ENCODE data around the gene BCORL1.

The BCORL1 gene

DNA sequence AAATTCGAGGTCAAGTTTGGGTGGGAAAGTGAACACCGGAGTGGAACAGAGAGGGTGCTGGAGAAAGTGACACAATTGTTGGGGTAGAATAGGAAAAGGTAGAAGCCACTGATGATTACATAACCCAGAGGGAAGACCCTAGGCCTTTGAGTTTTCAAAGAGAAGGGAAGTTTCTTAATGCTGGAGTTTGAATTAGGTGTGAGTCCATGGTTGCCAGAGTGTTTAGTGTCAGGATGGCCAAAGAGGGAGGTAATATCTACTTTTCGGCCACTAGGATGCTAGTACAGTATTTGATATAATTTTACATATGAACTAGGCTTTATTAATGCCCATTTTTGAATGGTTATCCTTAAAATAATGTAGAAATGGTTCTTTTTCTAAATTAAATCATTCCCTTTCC is 5.4 kb downstream of the BCORL1 start:
- Histone ChIP-seq H3K27me3 (ENCODE audit: insufficient read depth, poor library complexity, severe bottlenecking) (no peaks in the 10 kb centered on the region), H3K4me3 (replicated peaks; ENCODE audit: insufficient read depth, low read length) (no peak overlapping the region), H3K27ac (replicated peaks) (no peak overlapping the region)
- no peak for TF ChIP-seq GABPA (IDR thresholded peaks at IDR 0.05; ENCODE audit: low read depth)
- TF ChIP-seq POLR2AphosphoS5 (IDR thresholded peaks at IDR 0.05; ENCODE audit: low read depth) = no peak
- no peak for TF ChIP-seq SPI1 (IDR thresholded peaks at IDR 0.05; ENCODE audit: borderline replicate concordance, low read depth)
- TF ChIP-seq, protein P1, sequence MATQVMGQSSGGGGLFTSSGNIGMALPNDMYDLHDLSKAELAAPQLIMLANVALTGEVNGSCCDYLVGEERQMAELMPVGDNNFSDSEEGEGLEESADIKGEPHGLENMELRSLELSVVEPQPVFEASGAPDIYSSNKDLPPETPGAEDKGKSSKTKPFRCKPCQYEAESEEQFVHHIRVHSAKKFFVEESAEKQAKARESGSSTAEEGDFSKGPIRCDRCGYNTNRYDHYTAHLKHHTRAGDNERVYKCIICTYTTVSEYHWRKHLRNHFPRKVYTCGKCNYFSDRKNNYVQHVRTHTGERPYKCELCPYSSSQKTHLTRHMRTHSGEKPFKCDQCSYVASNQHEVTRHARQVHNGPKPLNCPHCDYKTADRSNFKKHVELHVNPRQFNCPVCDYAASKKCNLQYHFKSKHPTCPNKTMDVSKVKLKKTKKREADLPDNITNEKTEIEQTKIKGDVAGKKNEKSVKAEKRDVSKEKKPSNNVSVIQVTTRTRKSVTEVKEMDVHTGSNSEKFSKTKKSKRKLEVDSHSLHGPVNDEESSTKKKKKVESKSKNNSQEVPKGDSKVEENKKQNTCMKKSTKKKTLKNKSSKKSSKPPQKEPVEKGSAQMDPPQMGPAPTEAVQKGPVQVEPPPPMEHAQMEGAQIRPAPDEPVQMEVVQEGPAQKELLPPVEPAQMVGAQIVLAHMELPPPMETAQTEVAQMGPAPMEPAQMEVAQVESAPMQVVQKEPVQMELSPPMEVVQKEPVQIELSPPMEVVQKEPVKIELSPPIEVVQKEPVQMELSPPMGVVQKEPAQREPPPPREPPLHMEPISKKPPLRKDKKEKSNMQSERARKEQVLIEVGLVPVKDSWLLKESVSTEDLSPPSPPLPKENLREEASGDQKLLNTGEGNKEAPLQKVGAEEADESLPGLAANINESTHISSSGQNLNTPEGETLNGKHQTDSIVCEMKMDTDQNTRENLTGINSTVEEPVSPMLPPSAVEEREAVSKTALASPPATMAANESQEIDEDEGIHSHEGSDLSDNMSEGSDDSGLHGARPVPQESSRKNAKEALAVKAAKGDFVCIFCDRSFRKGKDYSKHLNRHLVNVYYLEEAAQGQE (IDR thresholded peaks at IDR 0.05; ENCODE audit: insufficient replicate concordance, low read depth) = no peak
- TF ChIP-seq, protein P2, sequence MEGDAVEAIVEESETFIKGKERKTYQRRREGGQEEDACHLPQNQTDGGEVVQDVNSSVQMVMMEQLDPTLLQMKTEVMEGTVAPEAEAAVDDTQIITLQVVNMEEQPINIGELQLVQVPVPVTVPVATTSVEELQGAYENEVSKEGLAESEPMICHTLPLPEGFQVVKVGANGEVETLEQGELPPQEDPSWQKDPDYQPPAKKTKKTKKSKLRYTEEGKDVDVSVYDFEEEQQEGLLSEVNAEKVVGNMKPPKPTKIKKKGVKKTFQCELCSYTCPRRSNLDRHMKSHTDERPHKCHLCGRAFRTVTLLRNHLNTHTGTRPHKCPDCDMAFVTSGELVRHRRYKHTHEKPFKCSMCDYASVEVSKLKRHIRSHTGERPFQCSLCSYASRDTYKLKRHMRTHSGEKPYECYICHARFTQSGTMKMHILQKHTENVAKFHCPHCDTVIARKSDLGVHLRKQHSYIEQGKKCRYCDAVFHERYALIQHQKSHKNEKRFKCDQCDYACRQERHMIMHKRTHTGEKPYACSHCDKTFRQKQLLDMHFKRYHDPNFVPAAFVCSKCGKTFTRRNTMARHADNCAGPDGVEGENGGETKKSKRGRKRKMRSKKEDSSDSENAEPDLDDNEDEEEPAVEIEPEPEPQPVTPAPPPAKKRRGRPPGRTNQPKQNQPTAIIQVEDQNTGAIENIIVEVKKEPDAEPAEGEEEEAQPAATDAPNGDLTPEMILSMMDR (IDR thresholded peaks at IDR 0.05; ENCODE audit: insufficient read depth, low read length) = no peak
- no peak for DNase-seq (ENCODE audit: low read depth in 1 of 2, low spot score in 1 of 2)

DNA sequence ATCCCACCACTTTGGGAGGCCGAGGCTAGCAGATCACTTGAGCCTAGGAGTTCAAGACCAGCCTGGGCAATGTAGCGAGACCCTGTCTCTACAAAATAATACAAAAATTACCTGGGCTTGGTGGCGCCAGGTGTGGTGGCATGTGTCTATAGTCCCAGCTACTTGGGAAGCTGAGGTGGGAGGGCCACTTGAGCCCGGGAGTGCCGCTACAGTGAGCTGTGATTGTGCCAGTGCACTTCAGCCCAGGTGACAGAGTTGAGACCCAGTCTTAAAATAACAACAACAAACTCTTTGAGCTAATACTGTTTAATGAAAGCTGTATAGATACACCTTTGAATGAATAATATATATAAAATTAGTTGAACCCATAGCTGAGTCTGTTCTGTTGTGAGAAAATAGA is 9.7 kb downstream of the BCORL1 start:
- Histone ChIP-seq H3K27ac (replicated peaks) (no peak overlapping the region), H3K27me3 (ENCODE audit: insufficient read depth, poor library complexity, severe bottlenecking) (no peaks in the 10 kb centered on the region), H3K4me3 (replicated peaks; ENCODE audit: insufficient read depth, low read length) (no peak overlapping the region)
- DNase-seq (ENCODE audit: low read depth in 1 of 2, low spot score in 1 of 2) = no peak
- TF ChIP-seq SPI1 (IDR thresholded peaks at IDR 0.05; ENCODE audit: borderline replicate concordance, low read depth) (no peak), GABPA (IDR thresholded peaks at IDR 0.05; ENCODE audit: low read depth) (no peak), POLR2AphosphoS5 (IDR thresholded peaks at IDR 0.05; ENCODE audit: low read depth) (no peak)
- TF ChIP-seq, protein P1 (IDR thresholded peaks at IDR 0.05; ENCODE audit: insufficient replicate concordance, low read depth) = no peak
- TF ChIP-seq, protein P2 (IDR thresholded peaks at IDR 0.05; ENCODE audit: insufficient read depth, low read length) = no peak

DNA sequence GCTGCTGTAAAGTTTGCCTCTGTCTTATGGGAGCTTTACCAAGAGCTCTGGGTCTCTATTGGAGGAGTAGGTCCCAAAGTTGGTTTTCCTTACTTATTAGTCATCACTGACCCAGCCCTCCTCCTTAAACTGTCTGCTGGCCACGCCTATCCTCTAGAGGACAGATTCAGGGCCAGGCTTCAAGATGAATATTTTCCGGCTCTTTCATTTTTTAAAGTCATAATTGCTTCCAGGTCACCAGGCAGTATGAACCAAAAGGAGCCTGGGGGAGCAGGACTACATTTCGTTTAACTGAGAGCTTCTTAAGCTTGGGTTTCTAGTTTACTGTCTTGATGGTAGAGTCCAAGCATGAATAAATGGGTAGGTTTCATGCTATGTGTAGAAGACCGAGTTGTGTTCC is 13.7 kb downstream of the BCORL1 start:
- TF ChIP-seq SPI1 (IDR thresholded peaks at IDR 0.05; ENCODE audit: borderline replicate concordance, low read depth) = no peak
- TF ChIP-seq POLR2AphosphoS5 (IDR thresholded peaks at IDR 0.05; ENCODE audit: low read depth) = no peak
- TF ChIP-seq, protein P1 (IDR thresholded peaks at IDR 0.05; ENCODE audit: insufficient replicate concordance, low read depth) = no peak
- TF ChIP-seq, protein P2 (IDR thresholded peaks at IDR 0.05; ENCODE audit: insufficient read depth, low read length) = no peak
- TF ChIP-seq GABPA (IDR thresholded peaks at IDR 0.05; ENCODE audit: low read depth) = no peak
- Histone ChIP-seq H3K27ac (replicated peaks) (peak overlapping the region; percentile 85), H3K4me3 (replicated peaks; ENCODE audit: insufficient read depth, low read length) (no peak overlapping the region), H3K27me3 (ENCODE audit: insufficient read depth, poor library complexity, severe bottlenecking) (no peaks in the 10 kb centered on the region)
- no peak for DNase-seq (ENCODE audit: low read depth in 1 of 2, low spot score in 1 of 2)
